Mucosa of rectum (tissue), 2 donors: ENCODE measurements around the gene CRHR2.
"Not testable (repeated sequence)": the region's sequence is repeated elsewhere in the genome, so short reads cannot be mapped to it uniquely, and the experiment has no call there.

Experiments used
- H3K27ac ChIP-seq, 2 donors: one replicate each; pipeline ENCODE4 v1.7.0; 2013; ENCODE audit warnings: inconsistent platforms in 2 of 2, low read depth in 2 of 2, low read length in 2 of 2
- H3K27me3 ChIP-seq, 2 donors: one replicate each; pipeline ENCODE4 v1.7.0; 2013; ENCODE audit warnings: low read length in 2 of 2; ENCODE audit not compliant: control insufficient read depth in 2 of 2, insufficient read depth in 2 of 2
- H3K36me3 ChIP-seq, 2 donors: one replicate each; pipeline ENCODE4 v1.7.0; 2013; ENCODE audit warnings: low read length in 2 of 2; ENCODE audit not compliant: control insufficient read depth in 2 of 2, insufficient read depth in 2 of 2
- H3K4me1 ChIP-seq, 2 donors: one replicate each; pipeline ENCODE4 v1.7.0; 2013; ENCODE audit warnings: low read length in 2 of 2, mild to moderate bottlenecking in 1 of 2; ENCODE audit not compliant: control insufficient read depth in 2 of 2, insufficient read depth in 2 of 2
- H3K4me3 ChIP-seq, 2 donors: one replicate each; pipeline ENCODE4 v1.7.0; 2013; ENCODE audit warnings: low read length in 2 of 2
- H3K9ac ChIP-seq, 2 donors: one replicate each; pipeline ENCODE4 v1.7.0; 2013; ENCODE audit warnings: low read length in 2 of 2, low read depth in 1 of 2, mild to moderate bottlenecking in 1 of 2
- H3K9me3 ChIP-seq, 2 donors: one replicate each; pipeline ENCODE4 v1.7.0; 2013; ENCODE audit warnings: low read length in 2 of 2; ENCODE audit not compliant: control insufficient read depth in 2 of 2
- donor health status: healthy.
- donor health status: Normal muscosa, but diverticular disease.

CRHR2 gene

DNA sequence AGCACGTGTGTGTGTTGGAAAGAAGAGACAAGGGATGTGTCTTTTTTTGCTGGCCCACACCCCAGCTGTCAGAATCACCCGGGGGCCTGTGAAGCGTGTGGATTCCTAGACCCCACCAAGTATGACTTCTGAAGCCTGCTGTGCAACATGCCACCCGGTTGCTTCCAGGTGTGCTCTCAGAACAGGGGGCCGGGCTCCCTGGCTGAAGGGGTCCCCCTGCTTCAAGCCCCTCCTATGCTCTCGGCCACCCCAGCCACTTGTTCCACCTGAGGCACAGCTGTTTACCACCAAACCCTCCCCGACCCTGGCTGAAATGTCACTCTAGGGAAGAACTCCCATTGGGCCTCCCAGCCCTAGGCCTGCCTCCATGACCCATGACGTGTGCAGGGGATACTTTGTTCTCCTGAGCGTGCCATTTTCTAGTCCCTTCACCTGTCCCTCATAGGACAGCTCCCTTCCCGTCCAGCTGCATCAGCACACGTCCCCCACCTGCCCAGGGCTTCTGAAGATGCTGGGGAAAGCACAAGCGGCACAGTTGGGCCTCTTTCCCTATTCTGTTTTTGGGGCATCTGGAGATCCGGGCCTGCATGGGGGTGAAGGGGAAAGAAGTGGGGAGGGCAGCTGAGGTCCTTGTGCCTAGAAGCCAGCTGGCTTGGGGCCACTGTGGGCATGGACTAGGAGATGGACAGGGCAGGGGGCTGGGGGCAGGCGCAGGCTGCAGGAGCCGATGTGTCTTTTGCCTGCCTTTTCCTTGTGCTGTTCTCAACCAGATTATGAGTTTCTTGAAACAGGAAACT is 33.3 kb downstream of the CRHR2 start:
- no peaks in the 10 kb centered on the region for H3K9me3 ChIP-seq
- H3K27me3 ChIP-seq = no peaks in the 10 kb centered on the region
- no peak overlapping the region for H3K27ac ChIP-seq
- H3K9ac ChIP-seq = no peak overlapping the region
- H3K4me3 ChIP-seq = no peak overlapping the region
- H3K4me1 ChIP-seq = no peaks in the 10 kb centered on the region
- H3K36me3 ChIP-seq = peaks cover 0 to 4% of the 10 kb centered on the region in 2 donors

DNA sequence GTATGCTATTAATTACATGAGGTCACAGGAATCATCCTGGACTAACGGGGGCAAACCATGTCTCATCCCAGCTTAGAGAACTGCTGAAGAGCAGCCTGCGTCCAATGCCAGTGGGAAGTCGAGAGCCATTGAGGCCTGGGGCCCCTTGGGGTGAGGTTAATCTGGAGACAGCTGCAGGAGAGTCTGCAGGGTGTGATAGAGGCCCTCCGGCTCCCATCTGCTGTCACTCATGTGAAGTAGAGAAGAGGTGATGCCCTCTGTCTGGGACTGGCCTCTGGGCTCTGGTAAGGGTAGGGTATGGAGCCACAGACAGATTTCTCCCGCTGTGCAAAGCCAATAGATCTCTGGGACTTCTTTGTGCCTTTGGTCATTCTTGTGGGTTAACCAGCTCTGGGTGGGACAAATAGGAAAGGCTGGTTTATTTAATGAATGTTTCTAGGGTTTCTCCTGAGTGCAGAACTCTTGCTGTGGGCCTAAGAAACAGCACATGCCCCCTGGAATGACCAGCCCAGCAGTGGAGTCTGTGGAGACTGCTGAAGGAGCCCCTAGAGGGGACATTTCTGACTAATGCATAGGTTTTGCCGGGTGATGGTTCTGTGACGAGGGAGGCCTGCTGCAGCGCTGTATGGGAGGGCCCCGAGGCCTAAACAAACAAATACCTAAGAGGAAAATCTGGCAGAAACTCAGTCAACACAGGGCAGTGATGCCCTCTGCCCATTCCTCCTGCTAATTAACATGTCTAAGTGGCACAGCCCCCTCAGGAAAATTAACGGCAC is 34.5 kb downstream of the CRHR2 start:
- no peaks in the 10 kb centered on the region for H3K27me3 ChIP-seq
- no peak overlapping the region for H3K27ac ChIP-seq
- no peaks in the 10 kb centered on the region for H3K9me3 ChIP-seq
- H3K4me3 ChIP-seq = no peak overlapping the region
- no peaks in the 10 kb centered on the region for H3K4me1 ChIP-seq
- H3K9ac ChIP-seq = no peak overlapping the region
- peaks cover 0 to 4% of the 10 kb centered on the region in 2 donors for H3K36me3 ChIP-seq

DNA sequence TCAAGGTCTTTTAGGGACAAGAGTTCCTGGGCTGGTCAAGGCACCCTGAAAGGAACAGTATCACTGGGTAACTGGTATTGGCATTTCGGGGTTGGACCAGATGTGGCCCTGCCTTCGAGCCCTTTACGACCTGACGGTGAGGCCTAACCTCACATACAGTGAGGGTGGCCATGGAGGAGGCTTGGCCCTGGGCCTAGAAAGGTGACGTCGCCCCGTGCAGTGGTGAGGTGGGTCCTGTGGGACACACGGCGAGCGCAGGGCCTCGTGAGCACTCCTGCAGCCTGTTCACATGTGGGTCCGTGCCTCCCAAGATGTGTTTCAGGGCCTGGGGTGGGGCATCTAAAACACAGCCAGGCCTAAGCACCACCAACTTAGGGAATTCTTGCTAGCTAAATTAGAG is 36.1 kb downstream of the CRHR2 start:
- no peak overlapping the region for H3K4me3 ChIP-seq
- H3K4me1 ChIP-seq = no peaks in the 10 kb centered on the region
- no peaks in the 10 kb centered on the region for H3K9me3 ChIP-seq
- H3K36me3 ChIP-seq = peaks cover 0 to 4% of the 10 kb centered on the region in 2 donors
- no peak overlapping the region for H3K9ac ChIP-seq
- no peak overlapping the region for H3K27ac ChIP-seq
- H3K27me3 ChIP-seq = no peaks in the 10 kb centered on the region

DNA sequence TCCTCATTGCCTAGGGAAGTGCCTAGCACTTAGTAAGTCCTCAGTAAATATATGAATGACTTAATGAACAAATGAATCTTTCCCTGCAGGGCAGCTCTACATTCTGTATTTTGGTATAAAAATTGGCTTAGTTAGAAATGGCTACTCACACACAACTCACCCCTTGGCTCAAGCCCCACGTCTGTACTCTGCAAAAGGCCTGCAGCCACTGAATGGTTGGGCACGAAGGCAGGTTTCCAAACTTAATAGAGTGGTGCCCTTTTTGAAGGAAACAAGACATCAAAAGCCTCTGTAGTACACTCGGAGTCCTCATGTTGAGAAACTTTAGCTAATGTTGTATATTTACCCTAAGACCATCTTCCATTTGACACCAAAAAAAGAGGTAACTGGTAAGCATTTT is 36.6 kb downstream of the CRHR2 start:
- H3K9me3 ChIP-seq = no peaks in the 10 kb centered on the region
- H3K9ac ChIP-seq = no peak overlapping the region
- no peak overlapping the region for H3K27ac ChIP-seq
- H3K4me3 ChIP-seq = no peak overlapping the region
- H3K4me1 ChIP-seq = no peaks in the 10 kb centered on the region
- H3K27me3 ChIP-seq = no peaks in the 10 kb centered on the region
- H3K36me3 ChIP-seq = peaks cover 0 to 4% of the 10 kb centered on the region in 2 donors

DNA sequence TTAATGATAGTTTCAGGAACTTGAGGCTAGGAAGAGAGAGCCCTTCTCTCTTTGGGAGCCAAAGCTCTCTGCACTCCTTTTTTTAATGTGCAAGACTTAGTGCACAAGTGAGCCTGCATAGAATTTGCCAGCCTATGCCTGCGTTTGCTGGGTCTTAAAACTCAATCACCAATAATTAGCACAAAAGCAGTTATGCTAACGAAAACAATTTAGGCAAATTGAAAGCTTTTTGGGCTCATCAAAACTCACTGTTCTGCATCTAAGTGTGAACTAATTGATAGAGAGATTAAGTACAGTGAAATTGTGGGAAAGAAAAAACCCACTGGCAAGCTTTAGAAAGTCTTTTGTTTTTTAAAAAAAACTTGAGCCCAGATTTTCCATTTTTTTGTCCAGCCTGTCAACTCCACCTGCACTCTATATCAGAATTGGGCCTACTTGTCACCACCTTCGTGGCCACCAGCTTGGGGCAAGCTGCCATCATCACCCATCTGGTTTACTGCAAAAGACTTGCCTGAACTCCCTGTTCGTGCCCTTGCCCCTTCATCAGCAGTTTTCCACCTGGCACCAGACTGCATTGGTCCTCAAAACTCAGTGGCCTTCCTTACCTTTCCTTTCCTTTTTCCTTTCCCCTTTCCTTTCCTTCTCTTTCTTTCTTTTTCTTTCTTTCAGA is 37.8 kb downstream of the CRHR2 start:
- H3K4me1 ChIP-seq = no peaks in the 10 kb centered on the region
- H3K4me3 ChIP-seq = no peak overlapping the region
- H3K36me3 ChIP-seq = peaks cover 0 to 4% of the 10 kb centered on the region in 2 donors
- H3K9me3 ChIP-seq = no peaks in the 10 kb centered on the region
- no peak overlapping the region for H3K27ac ChIP-seq
- H3K27me3 ChIP-seq = no peaks in the 10 kb centered on the region
- no peak overlapping the region for H3K9ac ChIP-seq

DNA sequence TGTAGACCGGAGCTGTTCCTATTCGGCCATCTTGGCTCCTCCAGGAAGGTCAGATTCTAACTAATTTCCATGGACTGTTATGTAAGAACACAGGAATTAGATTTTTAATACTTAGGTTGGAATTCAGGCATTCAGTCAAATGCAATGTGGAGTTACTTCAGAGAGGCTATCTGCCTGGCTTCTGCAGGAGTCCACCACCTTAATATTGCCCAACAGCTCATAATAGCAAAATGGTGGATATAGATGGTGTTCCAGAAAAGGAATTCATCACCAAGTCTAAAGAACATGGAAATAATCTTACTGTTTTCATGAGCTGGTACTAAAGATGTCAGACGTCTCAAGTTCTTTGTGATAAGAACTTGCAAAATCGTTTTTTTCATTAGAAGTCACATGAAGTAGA is 39.5 kb downstream of the CRHR2 start:
- Histone ChIP-seq H3K27me3 (no peaks in the 10 kb centered on the region), H3K27ac (no peak overlapping the region), H3K4me3 (peak overlapping the region; percentile 50 to 65), H3K36me3 (peaks cover 0 to 4% of the 10 kb centered on the region in 2 donors), H3K9ac (no peak overlapping the region), H3K4me1 (no peaks in the 10 kb centered on the region), H3K9me3 (no peaks in the 10 kb centered on the region)

DNA sequence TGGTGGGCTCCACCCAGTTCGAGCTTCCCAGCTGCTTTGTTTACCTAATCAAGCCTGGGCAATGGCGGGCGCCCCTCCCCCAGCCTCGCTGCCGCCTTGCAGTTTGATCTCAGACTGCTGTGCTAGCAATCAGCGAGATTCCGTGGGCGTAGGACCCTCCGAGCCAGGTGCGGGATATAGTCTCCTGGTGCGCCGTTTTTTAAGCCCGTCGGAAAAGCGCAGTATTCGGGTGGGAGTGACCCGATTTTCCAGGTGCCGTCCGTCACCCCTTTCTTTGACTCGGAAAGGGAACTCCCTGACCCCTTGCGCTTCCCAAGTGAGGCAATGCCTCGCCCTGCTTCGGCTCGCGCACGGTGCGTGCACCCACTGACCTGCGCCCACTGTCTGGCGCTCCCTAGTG is 39.9 kb downstream of the CRHR2 start:
- not testable (repeated sequence) for H3K4me3 ChIP-seq, H3K9ac ChIP-seq, H3K9me3 ChIP-seq, H3K27ac ChIP-seq, H3K27me3 ChIP-seq, H3K36me3 ChIP-seq, H3K4me1 ChIP-seq

DNA sequence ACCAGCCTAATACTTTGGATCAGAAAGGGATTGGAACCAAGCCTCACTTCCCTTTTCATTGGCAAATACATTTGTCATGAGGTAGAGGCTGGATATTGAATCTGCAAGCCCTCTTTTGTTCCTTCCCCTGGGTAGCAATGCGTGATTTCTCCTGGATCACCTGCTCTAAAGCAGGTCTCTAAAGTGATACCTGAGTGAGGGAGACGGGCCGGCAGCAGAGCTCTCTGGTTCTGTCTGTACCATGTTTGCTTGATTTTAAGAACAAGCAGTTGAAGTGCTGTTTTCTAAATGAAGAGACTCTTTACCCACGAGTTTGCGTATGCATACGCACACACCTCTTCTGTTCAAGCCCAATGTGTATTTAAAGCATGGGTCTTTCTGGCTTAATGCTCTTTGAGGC is 46.5 kb downstream of the CRHR2 start:
- no peak overlapping the region for H3K9ac ChIP-seq
- H3K27me3 ChIP-seq = no peaks in the 10 kb centered on the region
- no peak overlapping the region for H3K4me3 ChIP-seq
- H3K9me3 ChIP-seq = no peaks in the 10 kb centered on the region
- H3K36me3 ChIP-seq = peaks cover 30 to 40% of the 10 kb centered on the region in 2 donors
- H3K27ac ChIP-seq = no peak overlapping the region
- no peaks in the 10 kb centered on the region for H3K4me1 ChIP-seq

DNA sequence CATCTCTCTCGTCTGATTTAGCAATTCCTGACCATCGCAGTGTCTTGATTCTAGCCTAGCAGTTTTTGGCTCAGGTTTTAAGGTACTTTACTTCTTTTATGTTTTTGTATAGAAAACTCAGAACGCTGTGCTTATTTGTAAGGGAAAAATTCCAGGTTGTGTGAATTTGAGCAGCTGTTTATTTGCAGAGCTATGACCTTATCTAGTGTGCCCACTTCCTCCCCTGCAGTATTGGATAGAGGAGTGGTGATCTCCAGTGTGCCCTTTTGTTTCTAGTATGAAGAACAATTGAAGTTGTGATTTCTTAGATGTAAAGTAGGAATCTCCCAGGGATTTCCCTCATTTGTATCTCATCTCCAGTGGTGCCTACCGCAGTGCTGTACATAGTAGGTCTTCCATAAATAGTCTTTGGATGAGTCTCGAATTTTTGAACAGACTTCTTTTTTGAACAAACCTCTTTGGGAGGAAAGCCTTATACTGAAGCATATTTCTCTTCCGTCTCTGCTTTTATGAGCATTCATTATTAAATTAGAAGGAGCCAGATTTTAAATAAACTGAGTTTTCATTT is 47.5 kb downstream of the CRHR2 start:
- H3K4me3 ChIP-seq = no peak overlapping the region
- no peaks in the 10 kb centered on the region for H3K4me1 ChIP-seq
- no peak overlapping the region for H3K27ac ChIP-seq
- H3K9ac ChIP-seq = no peak overlapping the region
- peaks cover 32 to 40% of the 10 kb centered on the region in 2 donors for H3K36me3 ChIP-seq
- no peaks in the 10 kb centered on the region for H3K9me3 ChIP-seq
- no peaks in the 10 kb centered on the region for H3K27me3 ChIP-seq

DNA sequence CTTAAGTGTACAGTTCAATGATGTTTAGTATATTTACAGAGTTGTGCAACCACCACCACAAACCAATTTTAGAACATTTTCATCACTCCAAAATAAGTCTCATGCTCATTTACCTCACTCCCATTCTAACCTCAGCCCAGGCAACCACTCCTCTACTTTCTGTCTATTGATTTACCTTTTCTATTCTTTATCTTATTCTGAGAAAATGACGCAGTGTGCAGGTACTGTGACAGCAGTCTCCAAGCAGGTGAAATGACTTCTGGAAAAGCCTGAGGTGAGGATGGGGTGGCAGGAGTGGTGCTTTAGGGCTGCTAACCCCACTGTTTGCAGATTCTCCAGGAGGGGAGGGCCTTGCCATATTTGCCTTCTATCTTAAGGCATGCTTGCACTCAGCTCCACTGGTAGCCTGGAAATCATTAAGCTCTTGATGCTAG is 48.0 kb downstream of the CRHR2 start:
- Histone ChIP-seq H3K4me1 (no peaks in the 10 kb centered on the region), H3K9ac (no peak overlapping the region), H3K4me3 (no peak overlapping the region), H3K27ac (no peak overlapping the region), H3K9me3 (no peaks in the 10 kb centered on the region), H3K27me3 (no peaks in the 10 kb centered on the region), H3K36me3 (peaks cover 38 to 43% of the 10 kb centered on the region in 2 donors)
